Astrocyte (in vitro differentiated cells and primary cell): Measurements from ENCODE around the gene RNF144A. TPM values are rescaled to one million over a fixed set of nuclear protein-coding genes. Genes with fewer than 3 reads are reported as not detected.

Source experiments
- DNase-seq: peaks from one replicate; pipeline ENCODE4 v3.0.0-alpha.2; 2010; ENCODE audit warnings: low read depth
- FAIRE-seq: peaks from 2 replicates; lab custom pipeline; 2011; peaks lifted over from hg19 to GRCh38; lab: Jason Lieb, UNC
- H2AFZ ChIP-seq: 2 replicates; pipeline ENCODE4 v1.6.0; 2012; ENCODE audit warnings: low read depth, low read length, inconsistent platforms
- H3K27ac ChIP-seq: 2 replicates; pipeline ENCODE4 v1.5.1; 2011; ENCODE audit warnings: low read depth, low read length, inconsistent platforms
- H3K27me3 ChIP-seq: 2 replicates; pipeline ENCODE4 v1.6.0; 2011; ENCODE audit warnings: low read length, inconsistent platforms; ENCODE audit not compliant: insufficient read depth
- H3K36me3 ChIP-seq: 2 replicates; pipeline ENCODE4 v1.5.1; 2011; ENCODE audit warnings: low read length, inconsistent platforms; ENCODE audit not compliant: insufficient read depth
- H3K4me1 ChIP-seq: 2 replicates; pipeline ENCODE4 v1.5.1; 2011; ENCODE audit warnings: low read length, inconsistent platforms; ENCODE audit not compliant: insufficient read depth
- H3K4me2 ChIP-seq: 2 replicates; pipeline ENCODE4 v1.6.0; 2012; ENCODE audit warnings: low read length, inconsistent platforms
- H3K4me3 ChIP-seq: 2 replicates; pipeline ENCODE4 v1.5.1; 2011; ENCODE audit warnings: low read depth, mild to moderate bottlenecking, low read length, inconsistent platforms; ENCODE audit not compliant: insufficient read depth
- H3K79me2 ChIP-seq: 2 replicates; pipeline ENCODE4 v1.6.0; 2012; ENCODE audit warnings: mild to moderate bottlenecking, low read length, inconsistent platforms; ENCODE audit not compliant: insufficient read depth
- H3K9ac ChIP-seq: 2 replicates; pipeline ENCODE4 v1.6.0; 2012; ENCODE audit warnings: mild to moderate bottlenecking, low read length, inconsistent platforms
- H3K9me3 ChIP-seq: 2 replicates; pipeline ENCODE4 v1.5.1; 2012; ENCODE audit warnings: low read depth, mild to moderate bottlenecking, low read length, inconsistent platforms; ENCODE audit not compliant: insufficient read depth
- H4K20me1 ChIP-seq: 2 replicates; pipeline ENCODE4 v1.6.0; 2012; ENCODE audit warnings: low read length, inconsistent platforms; ENCODE audit not compliant: insufficient read depth
- H3K27ac Mint-ChIP-seq: one replicate; pipeline ENCODE4 v1.8.0; 2021; ENCODE audit warnings: mild to moderate bottlenecking, mixed read lengths; ENCODE audit not compliant: unreplicated experiment
- H3K27me3 Mint-ChIP-seq: one replicate; pipeline ENCODE4 v1.8.0; 2021; ENCODE audit warnings: low read depth, mixed read lengths; ENCODE audit not compliant: unreplicated experiment
- H3K36me3 Mint-ChIP-seq: one replicate; pipeline ENCODE4 v1.8.0; 2021; ENCODE audit warnings: low read depth, mixed read lengths; ENCODE audit not compliant: unreplicated experiment
- H3K4me1 Mint-ChIP-seq: one replicate; pipeline ENCODE4 v1.8.0; 2021; ENCODE audit warnings: low read depth, mixed read lengths; ENCODE audit not compliant: unreplicated experiment
- H3K4me3 Mint-ChIP-seq: one replicate; pipeline ENCODE4 v1.8.0; 2021; ENCODE audit warnings: mild to moderate bottlenecking, moderate library complexity, mixed read lengths; ENCODE audit not compliant: unreplicated experiment
- H3K9me3 Mint-ChIP-seq: one replicate; pipeline ENCODE4 v1.8.0; 2021; ENCODE audit warnings: mild to moderate bottlenecking, mixed read lengths; ENCODE audit not compliant: unreplicated experiment
- CTCF ChIP-seq: IDR thresholded peaks from 2 replicates; pipeline ENCODE4 v1.5.1; 2011; ENCODE audit warnings: low read depth, mild to moderate bottlenecking, inconsistent platforms, low read length, moderate library complexity; ENCODE audit not compliant: insufficient read depth
- EZH2 ChIP-seq: IDR thresholded peaks from 2 replicates; pipeline ENCODE4 v1.6.1; 2012; ENCODE audit warnings: mild to moderate bottlenecking, low read length, inconsistent platforms; ENCODE audit not compliant: insufficient read depth
- total RNA-seq: library from RNA; stranded (reverse); gene quantifications from 2 replicates; pipeline ENCODE4 v1.2.1, GENCODE V29; 2021

RNF144A gene
- total RNA-seq, 1 donor from 2014 or later, result 4.9 TPM

DNA sequence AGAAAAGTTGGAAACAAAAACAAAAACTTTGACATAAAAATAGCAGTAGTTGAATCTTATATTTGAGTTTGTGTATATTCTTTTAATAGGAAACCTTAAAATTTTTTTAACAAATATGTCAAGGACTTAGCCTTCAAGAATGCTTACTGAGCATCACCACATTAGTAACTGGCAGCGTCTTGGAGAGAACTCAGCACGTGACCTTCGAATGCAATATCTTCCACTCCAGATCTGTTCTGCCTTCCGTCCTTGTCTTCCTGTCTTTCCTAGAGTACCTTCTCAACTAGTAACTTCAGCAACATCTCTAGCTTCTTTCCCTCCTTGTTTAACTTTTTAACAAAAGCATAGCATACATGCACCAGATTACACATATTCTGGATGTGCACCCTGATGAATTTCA is 38.7 kb upstream of the RNF144A start:
- H3K4me3 Mint-ChIP-seq, result peak overlapping the region; percentile 41
- H3K27me3 ChIP-seq, result no peaks in the 10 kb centered on the region
- no peak overlapping the region for H3K4me2 ChIP-seq
- no peak overlapping the region for H3K9ac ChIP-seq
- no peak overlapping the region for H3K4me3 ChIP-seq
- H4K20me1 ChIP-seq, result no peaks in the 10 kb centered on the region
- no peak overlapping the region for H2AFZ ChIP-seq
- no peak for DNase-seq
- H3K27ac ChIP-seq, result no peak overlapping the region
- no peaks in the 10 kb centered on the region for H3K4me1 ChIP-seq
- TF ChIP-seq EZH2 (no peak), CTCF (no peak)
- no peaks in the 10 kb centered on the region for H3K9me3 ChIP-seq
- peaks cover 5% of the 10 kb centered on the region for H3K9me3 Mint-ChIP-seq
- H3K27me3 Mint-ChIP-seq, result no peaks in the 10 kb centered on the region
- no peaks in the 10 kb centered on the region for H3K36me3 Mint-ChIP-seq
- H3K79me2 ChIP-seq, result no peaks in the 10 kb centered on the region
- FAIRE-seq, result no peak
- no peak overlapping the region for H3K27ac Mint-ChIP-seq
- no peaks in the 10 kb centered on the region for H3K36me3 ChIP-seq
- H3K4me1 Mint-ChIP-seq, result peaks cover 11% of the 10 kb centered on the region

GRCh38 chr2:6879011-6879410 is 38.2 kb upstream of the RNF144A start:
- Histone ChIP-seq H2AFZ (no peak overlapping the region), H4K20me1 (no peaks in the 10 kb centered on the region), H3K4me1 (no peaks in the 10 kb centered on the region), H3K27me3 (no peaks in the 10 kb centered on the region), H3K9me3 (no peaks in the 10 kb centered on the region), H3K9ac (no peak overlapping the region), H3K36me3 (no peaks in the 10 kb centered on the region), H3K27ac (no peak overlapping the region), H3K79me2 (no peaks in the 10 kb centered on the region), H3K4me2 (no peak overlapping the region), H3K4me3 (no peak overlapping the region)
- Mint-ChIP-seq H3K4me3 (peak overlapping the region; percentile 74), H3K9me3 (peaks cover 2% of the 10 kb centered on the region), H3K4me1 (peaks cover 11% of the 10 kb centered on the region), H3K36me3 (no peaks in the 10 kb centered on the region), H3K27ac (peak overlapping the region; percentile 16), H3K27me3 (no peaks in the 10 kb centered on the region)
- DNase-seq (no peak), FAIRE-seq (no peak)
- TF ChIP-seq CTCF (no peak), EZH2 (no peak)

GRCh38 chr2:6880200-6880733 is 36.9 kb upstream of the RNF144A start:
- no peaks in the 10 kb centered on the region for H3K9me3 ChIP-seq
- DNase-seq, result no peak
- Mint-ChIP-seq H3K36me3 (no peaks in the 10 kb centered on the region), H3K27ac (peak overlapping the region; percentile 35), H3K4me3 (peak overlapping the region; percentile 24), H3K27me3 (no peaks in the 10 kb centered on the region), H3K9me3 (no peaks in the 10 kb centered on the region), H3K4me1 (peaks cover 11% of the 10 kb centered on the region)
- H4K20me1 ChIP-seq, result no peaks in the 10 kb centered on the region
- no peak for FAIRE-seq
- no peak overlapping the region for H3K27ac ChIP-seq
- H3K36me3 ChIP-seq, result no peaks in the 10 kb centered on the region
- H3K4me1 ChIP-seq, result no peaks in the 10 kb centered on the region
- H3K27me3 ChIP-seq, result no peaks in the 10 kb centered on the region
- TF ChIP-seq EZH2 (no peak), CTCF (no peak)
- no peak overlapping the region for H2AFZ ChIP-seq
- H3K9ac ChIP-seq, result no peak overlapping the region
- H3K4me2 ChIP-seq, result no peak overlapping the region
- no peaks in the 10 kb centered on the region for H3K79me2 ChIP-seq
- no peak overlapping the region for H3K4me3 ChIP-seq
